OCI-LY1 (cell line): ENCODE measurements around the gene OR2Z1.

Experiments used
- H2AFZ ChIP-seq: fragments of 200-600 bp; sonication (generic), shearing (Covaris generic); 2 replicates; pipeline ENCODE4 v1.6.0; 2014; ENCODE audit warnings: antibody characterized with exemption, mild to moderate bottlenecking, low read length
- H3F3A ChIP-seq: fragments of 200-600 bp; sonication (generic), shearing (Covaris generic); 2 replicates; pipeline ENCODE4 v1.6.0; 2014; ENCODE audit warnings: mild to moderate bottlenecking, antibody characterized with exemption, low read length, moderate library complexity; ENCODE audit not compliant: insufficient read depth
- H3K27ac ChIP-seq: fragments of 200-600 bp; sonication (generic); 2 replicates; pipeline ENCODE4 v1.5.1; 2014; ENCODE audit warnings: low read length, mixed run types, mild to moderate bottlenecking, low read depth; ENCODE audit not compliant: poor library complexity, severe bottlenecking
- H3K27me3 ChIP-seq: fragments of 200-600 bp; sonication (generic); 2 replicates; pipeline ENCODE4 v1.6.0; 2014; ENCODE audit warnings: antibody characterized with exemption, mild to moderate bottlenecking, low read length, moderate library complexity; ENCODE audit not compliant: insufficient read depth
- H3K36me3 ChIP-seq: fragments of 200-600 bp; sonication (generic); 2 replicates; pipeline ENCODE4 v1.6.1; 2014; ENCODE audit warnings: mild to moderate bottlenecking, antibody characterized with exemption, low read length, moderate library complexity, mixed read lengths; ENCODE audit not compliant: insufficient read depth
- H3K4me1 ChIP-seq: fragments of 200-600 bp; sonication (generic); 2 replicates; pipeline ENCODE4 v1.5.1; 2014; ENCODE audit warnings: mild to moderate bottlenecking, low read length, moderate library complexity; ENCODE audit not compliant: insufficient read depth, severe bottlenecking
- H3K4me2 ChIP-seq: fragments of 200-600 bp; sonication (generic), shearing (Covaris generic); 2 replicates; pipeline ENCODE4 v1.6.1; 2014; ENCODE audit warnings: low read length
- H3K4me3 ChIP-seq: fragments of 200-600 bp; sonication (generic); 2 replicates; pipeline ENCODE4 v1.5.1; 2014; ENCODE audit warnings: low read length, low read depth, mild to moderate bottlenecking, mixed read lengths; ENCODE audit not compliant: poor library complexity, severe bottlenecking
- H3K79me2 ChIP-seq: fragments of 200-600 bp; shearing (Covaris generic); 2 replicates; pipeline ENCODE4 v1.6.1; 2016; ENCODE audit warnings: mixed run types, low read length, mixed read lengths; ENCODE audit not compliant: insufficient read depth
- H3K9ac ChIP-seq: fragments of 200-600 bp; sonication (generic), shearing (Covaris generic); 2 replicates; pipeline ENCODE4 v1.6.1; 2014; ENCODE audit warnings: mild to moderate bottlenecking, low read length, mixed read lengths
- H3K9me2 ChIP-seq: fragments of 200-600 bp; sonication (generic), shearing (Covaris generic); 2 replicates; pipeline ENCODE4 v1.6.1; 2014; ENCODE audit warnings: low read depth, mild to moderate bottlenecking, low read length, mixed read lengths
- H3K9me3 ChIP-seq: fragments of 200-600 bp; shearing (Covaris generic); 2 replicates; pipeline ENCODE4 v1.6.1; 2014; ENCODE audit warnings: low read length, mixed read lengths
- H4K20me1 ChIP-seq: fragments of 200-600 bp; sonication (generic), shearing (Covaris generic); 2 replicates; pipeline ENCODE4 v1.6.0; 2016; ENCODE audit warnings: mild to moderate bottlenecking, low read length; ENCODE audit not compliant: insufficient read depth
- CTCF ChIP-seq: fragments of 200-600 bp; sonication (generic), shearing (Covaris generic); IDR thresholded peaks from 2 replicates; pipeline ENCODE4 v1.5.1; 2017; ENCODE audit warnings: mild to moderate bottlenecking, antibody characterized with exemption, low read length, moderate library complexity, mixed read lengths
- EZH2 ChIP-seq: fragments of 200-600 bp; sonication (generic), shearing (Covaris generic); IDR thresholded peaks from 2 replicates; pipeline ENCODE4 v1.8.0; 2017; ENCODE audit warnings: borderline replicate concordance, mixed run types, mild to moderate bottlenecking, antibody characterized with exemption, low read length, moderate library complexity, mixed read lengths

The OR2Z1 gene

GRCh38 chr19:8697671-8698432 lies 23.6 kb upstream of the OR2Z1 start:
- no peaks in the 10 kb centered on the region for H3K27me3 ChIP-seq
- no peaks in the 10 kb centered on the region for H3F3A ChIP-seq
- no peak overlapping the region for H3K9ac ChIP-seq
- no peaks in the 10 kb centered on the region for H3K9me2 ChIP-seq
- no peaks in the 10 kb centered on the region for H3K79me2 ChIP-seq
- H3K4me3 ChIP-seq, result no peak overlapping the region
- TF ChIP-seq CTCF, result peak; percentile 35; the same call in 1 of the 2 replicates
- no peak for TF ChIP-seq EZH2
- no peak overlapping the region for H3K27ac ChIP-seq
- H2AFZ ChIP-seq, result no peak overlapping the region
- H3K36me3 ChIP-seq, result no peaks in the 10 kb centered on the region
- H3K4me1 ChIP-seq, result no peaks in the 10 kb centered on the region
- H4K20me1 ChIP-seq, result no peaks in the 10 kb centered on the region
- no peak overlapping the region for H3K4me2 ChIP-seq
- no peaks in the 10 kb centered on the region for H3K9me3 ChIP-seq

GRCh38 chr19:8698433-8699063 lies 22.9 kb upstream of the OR2Z1 start, which contains the start of gene ACTL9:
Gene ACTL9, minus strand, starts transcription at chr19:8698795. Its CDS starts 94 bp downstream, at chr19:8698701.
- no peaks in the 10 kb centered on the region for H4K20me1 ChIP-seq
- no peaks in the 10 kb centered on the region for H3K27me3 ChIP-seq
- H3F3A ChIP-seq, result no peaks in the 10 kb centered on the region
- H3K9me3 ChIP-seq, result no peaks in the 10 kb centered on the region
- no peak within 1 kb of the TSS for H3K9ac ChIP-seq
- no peaks in the 10 kb centered on the region for H3K4me1 ChIP-seq
- TF ChIP-seq CTCF (no peak), EZH2 (no peak)
- H3K79me2 ChIP-seq, result no peaks in the 10 kb centered on the region
- no peaks in the 10 kb centered on the region for H3K36me3 ChIP-seq
- no peak within 1 kb of the TSS for H3K4me2 ChIP-seq
- no peak within 1 kb of the TSS for H3K4me3 ChIP-seq
- H3K27ac ChIP-seq, result no peak within 1 kb of the TSS
- H2AFZ ChIP-seq, result no peak within 1 kb of the TSS
- H3K9me2 ChIP-seq, result no peaks in the 10 kb centered on the region

- Histone ChIP-seq H3F3A (no peaks in the 10 kb centered on the region), H3K36me3 (no peaks in the 10 kb centered on the region), H3K27ac (no peak overlapping the region), H3K4me2 (no peak overlapping the region), H3K4me1 (no peaks in the 10 kb centered on the region), H3K79me2 (no peaks in the 10 kb centered on the region), H3K27me3 (no peaks in the 10 kb centered on the region), H3K9me2 (no peaks in the 10 kb centered on the region), H3K4me3 (no peak overlapping the region), H4K20me1 (no peaks in the 10 kb centered on the region), H2AFZ (no peak overlapping the region), H3K9me3 (no peaks in the 10 kb centered on the region), H3K9ac (no peak overlapping the region)
- TF ChIP-seq CTCF (no peak), EZH2 (no peak)
Measured at GRCh38 chr19:8699908-8700307, 21.5 kb upstream of the OR2Z1 start.
